Measurements from ENCODE around the gene GPR137C.

Gene GPR137C

DNA sequence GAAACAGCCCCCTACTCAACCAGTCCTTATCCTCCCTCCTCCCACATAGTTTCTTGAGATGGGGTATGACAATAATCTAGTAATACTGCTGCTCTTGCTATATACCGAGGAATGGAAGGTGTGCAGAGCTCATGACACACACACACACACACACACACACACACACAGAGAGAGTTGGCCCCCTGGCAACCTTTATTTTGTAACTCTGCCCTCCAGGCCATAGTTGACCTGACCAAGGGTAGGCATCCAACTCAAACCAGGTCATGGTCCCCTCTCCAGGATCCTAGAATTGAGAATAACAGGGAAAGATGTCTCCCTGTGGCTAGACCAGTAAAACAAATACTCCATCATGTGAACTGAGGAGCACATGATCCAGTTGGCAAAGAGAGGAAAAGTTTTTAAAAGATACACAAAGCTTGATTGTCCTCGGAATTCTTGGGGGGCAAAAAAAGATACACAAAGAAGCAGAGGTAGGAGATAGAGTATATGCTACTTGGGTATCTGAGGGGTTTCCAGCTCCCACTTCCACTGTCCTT is 131.4 kb downstream of the GPR137C start:
- DNase-seq = no peak

DNA sequence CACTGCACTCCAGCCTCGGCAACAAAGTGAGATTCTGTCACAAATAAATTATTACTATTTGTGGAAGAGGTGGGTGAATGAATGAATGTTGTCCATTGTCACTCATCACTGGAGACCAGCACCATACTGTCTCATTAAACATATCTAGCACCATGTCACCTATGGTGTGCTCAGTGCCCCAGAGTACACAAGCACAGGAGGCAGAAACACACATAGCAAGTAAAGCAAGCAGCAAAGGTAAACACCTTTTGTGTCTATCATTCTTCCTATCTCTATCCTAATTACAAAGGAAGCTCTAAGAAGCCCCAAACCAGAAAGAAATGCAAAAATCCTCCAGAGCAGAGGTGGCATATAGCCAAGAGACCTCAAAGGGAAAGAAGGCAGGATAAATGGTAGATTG is 133.5 kb downstream of the GPR137C start:
- DNase-seq = no peak

Measured in GOT3 (cell line).